NCI-H345 treated with DMSO at 0.1 percent for 48 hours (cell line): Measurements from ENCODE around the gene LIPH.
A peak's percentile ranks its signal among the peaks of the same experiment; 100 is the strongest.
"Not testable (repeated sequence)": the region's sequence is repeated elsewhere in the genome, so short reads cannot be mapped to it uniquely, and the experiment has no call there.

Experiments used
- DNase-seq: peaks from one replicate; lab custom pipeline; 2025; ENCODE audit not compliant: unreplicated experiment; lab: John Stamatoyannopoulos, UW

LIPH gene

DNA sequence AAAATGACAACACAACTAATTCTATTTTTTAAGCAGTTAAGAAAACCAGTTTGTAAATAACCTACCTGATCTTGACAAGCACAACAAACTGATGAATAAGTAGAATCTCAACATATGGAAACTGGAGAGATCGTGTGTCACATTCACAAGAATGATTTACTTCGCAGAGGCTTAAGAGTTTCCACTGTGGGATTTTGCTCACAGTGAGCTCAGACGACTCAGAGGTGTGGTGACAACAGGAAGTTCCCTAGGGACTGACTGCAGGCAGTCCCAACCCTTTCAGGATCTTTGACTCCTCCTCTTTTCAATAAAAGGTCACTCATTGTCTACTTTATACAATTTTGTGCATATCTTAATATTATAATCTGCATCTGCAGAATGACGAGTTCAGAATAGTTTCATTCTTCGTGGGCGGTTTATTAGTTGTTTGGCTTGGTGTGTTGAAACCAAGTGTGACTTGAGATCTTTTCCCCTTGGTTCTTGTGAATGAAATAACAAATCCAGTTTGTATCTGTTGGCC, at the start of gene LIPH:
Gene LIPH (minus strand): TSS at position 231 of the 520 bp plus-strand sequence. CDS start 117 bp downstream, at position 114.
- DNase-seq: no peak

GRCh38 chr3:185595526-185595925, 43.1 kb upstream of the LIPH start:
- no peak for DNase-seq

DNA sequence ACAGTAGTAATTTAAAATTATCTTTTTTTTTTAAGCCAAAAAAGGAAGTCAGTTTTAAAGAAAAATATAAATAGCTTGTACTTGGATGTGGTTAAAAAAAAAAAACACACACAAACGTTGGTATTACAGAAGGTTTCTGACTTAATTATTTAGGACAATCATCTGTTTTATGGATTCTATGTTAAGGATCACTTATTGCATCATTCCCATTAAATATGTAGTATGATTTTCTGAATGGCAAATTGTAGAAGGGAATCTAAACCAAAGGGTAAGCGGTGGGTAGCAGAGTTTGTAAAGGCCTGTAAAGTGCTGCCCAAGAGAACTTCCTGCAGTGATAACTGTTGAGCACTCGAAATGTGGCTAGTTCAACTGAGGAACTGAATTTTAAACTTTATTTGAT, 41.7 kb upstream of the LIPH start:
- no peak for DNase-seq

DNA sequence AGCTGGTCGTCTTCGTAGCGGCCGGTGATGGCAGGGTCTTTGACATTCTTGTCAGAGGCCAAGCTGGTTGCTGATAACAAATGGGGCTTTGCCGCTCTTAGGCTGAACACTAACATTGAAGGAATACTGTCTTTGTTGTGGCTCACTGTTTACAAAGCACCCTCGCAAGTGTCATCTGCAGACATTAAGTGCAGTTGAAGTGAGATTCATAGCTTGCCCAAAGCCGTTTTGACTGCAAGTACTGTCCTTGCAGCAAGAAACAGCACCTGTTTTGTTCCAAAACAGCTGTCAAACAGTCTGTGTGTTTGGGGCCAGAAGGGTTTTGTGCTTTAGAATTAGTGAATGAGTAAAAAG, 34.3 kb upstream of the LIPH start:
- no peak for DNase-seq

DNA sequence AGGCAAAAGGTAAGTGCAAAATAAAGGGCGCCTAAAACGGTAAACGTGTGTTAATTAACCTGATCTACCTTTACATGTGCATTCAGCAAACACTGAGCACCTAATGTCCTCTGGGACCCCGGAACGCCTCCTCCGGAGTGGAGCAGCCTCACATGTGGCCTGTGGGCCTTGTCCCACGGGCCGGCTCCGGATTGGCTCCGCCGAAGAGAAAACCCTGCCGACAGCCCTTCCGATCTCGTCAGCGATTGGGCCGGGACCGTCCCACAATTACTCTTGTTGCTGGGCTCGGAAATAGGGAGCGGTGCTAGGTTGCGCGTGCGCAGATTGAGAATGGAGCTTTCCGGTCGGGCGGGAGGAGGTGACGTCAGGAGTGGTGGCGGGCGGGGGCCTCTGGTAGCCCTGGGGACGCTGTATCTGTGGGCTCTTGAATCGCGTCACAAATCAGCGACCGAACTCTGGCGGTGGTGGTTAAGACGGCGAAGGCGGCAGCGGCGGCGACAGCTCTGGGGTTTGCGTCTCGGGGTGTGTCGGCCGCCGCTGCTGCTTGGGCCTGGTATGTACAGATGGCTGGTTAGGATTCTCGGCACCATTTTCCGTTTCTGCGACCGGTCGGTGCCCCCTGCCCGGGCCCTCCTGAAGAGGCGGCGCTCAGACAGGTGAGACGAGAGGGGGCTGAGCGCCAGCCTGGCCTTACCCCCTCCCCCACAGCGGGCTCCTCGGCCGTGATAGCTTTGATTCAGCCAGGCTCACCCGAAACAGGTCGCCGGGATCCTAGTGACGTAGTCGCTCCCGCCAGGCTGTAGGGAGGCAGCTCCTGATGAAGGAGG, 33.7 kb upstream of the LIPH start, which contains the start of gene SENP2:
Gene SENP2 (plus strand): TSS at position 437 of the 827 bp plus-strand sequence. CDS start 119 bp downstream, at position 556.
- DNase-seq: peak; percentile 99

GRCh38 chr3:185585518-185585858, 33.1 kb upstream of the LIPH start:
- DNase-seq: no peak

GRCh38 chr3:185584686-185585085, 32.3 kb upstream of the LIPH start:
- DNase-seq: no peak

GRCh38 chr3:185583925-185584324, 31.5 kb upstream of the LIPH start:
- DNase-seq: no peak

GRCh38 chr3:185582871-185583270, 30.5 kb upstream of the LIPH start:
- DNase-seq: no peak

GRCh38 chr3:185582236-185582635, 29.8 kb upstream of the LIPH start:
- DNase-seq: no peak

DNA sequence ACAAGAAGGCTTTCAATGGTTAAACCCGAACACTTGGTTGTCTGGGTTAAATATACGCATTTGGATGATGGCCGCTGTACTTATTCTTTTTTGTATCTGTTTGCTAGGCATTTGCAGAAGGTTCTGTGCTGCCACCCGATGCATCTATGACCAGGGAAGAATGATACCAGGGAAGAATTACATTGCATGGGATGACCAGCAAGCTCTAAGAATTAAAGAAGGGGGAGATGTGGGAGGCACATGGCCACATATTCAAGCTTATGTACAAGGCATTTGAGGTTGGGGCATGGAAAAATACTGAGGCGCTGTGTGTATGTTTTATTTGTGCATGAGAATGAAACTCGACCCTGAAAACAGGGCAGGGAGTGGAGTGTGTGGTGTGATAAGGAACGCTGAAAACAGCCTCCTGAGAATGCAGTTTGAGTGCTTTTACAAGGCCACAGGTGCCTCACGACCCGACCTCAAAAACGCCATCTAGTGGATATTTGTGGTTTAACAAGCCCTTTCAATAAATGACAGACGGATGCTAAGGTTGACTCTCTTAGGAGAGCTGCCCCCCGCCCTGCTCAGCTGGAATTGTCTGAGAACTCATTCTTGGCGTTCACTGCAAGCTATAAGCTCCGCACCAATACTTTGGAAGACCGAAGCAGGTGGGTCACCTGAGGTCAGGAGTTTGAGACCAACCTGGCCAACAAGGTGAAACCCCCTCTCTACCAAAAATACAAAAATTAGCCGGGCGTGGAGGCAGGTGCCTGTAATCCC, 22.9 kb upstream of the LIPH start:
- DNase-seq: peak; percentile 73

DNA sequence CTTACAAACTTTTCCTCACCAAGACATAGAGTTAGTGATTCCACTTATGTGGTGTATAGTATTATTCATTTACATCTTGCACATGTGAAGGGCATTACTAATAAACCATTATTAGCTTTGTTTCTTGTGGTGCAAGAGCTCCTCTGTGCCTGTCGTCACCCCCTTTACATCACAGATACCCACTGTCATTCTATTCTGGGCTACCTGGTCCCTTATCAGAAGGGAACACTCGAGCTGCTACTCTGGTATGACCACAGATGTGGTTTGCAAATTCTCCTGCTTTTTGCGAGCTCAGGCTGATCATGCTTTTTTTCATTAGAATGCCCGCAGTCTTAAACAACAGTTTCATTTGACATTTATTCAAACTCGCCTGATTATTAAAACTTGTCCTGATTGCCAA, 19.8 kb upstream of the LIPH start:
- no peak for DNase-seq

GRCh38 chr3:185561958-185562357, 9.6 kb upstream of the LIPH start:
- DNase-seq: no peak

DNA sequence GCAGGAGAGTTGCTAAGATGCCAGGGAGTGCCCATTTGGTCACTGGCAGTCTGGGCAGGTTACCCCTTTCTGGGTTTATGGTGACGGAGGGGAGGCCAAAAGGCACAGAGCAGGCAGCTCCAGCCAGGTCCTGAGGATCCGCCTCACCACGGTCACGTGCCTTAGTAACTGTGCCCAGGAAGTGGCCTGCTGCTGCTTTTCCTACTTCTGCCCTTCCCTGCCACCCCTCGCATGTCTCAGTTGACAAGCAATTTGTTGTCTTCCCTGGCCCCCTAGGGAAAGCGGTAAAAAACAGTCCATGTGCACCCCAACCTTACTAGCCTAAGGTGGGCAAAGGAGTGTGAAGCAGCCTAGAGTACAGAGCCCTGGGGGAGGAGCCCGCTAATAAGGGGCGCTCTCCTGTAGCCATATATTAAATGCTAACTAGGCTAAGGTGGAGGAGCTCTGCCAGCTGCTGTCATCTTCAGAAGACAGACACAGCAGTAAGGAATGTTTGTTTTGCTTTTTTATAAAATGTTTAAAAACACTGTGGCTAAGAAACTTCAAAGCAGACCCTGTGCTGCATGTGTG, 9.1 kb upstream of the LIPH start:
- DNase-seq: no peak

GRCh38 chr3:185560676-185561075, 8.3 kb upstream of the LIPH start:
- no peak for DNase-seq

DNA sequence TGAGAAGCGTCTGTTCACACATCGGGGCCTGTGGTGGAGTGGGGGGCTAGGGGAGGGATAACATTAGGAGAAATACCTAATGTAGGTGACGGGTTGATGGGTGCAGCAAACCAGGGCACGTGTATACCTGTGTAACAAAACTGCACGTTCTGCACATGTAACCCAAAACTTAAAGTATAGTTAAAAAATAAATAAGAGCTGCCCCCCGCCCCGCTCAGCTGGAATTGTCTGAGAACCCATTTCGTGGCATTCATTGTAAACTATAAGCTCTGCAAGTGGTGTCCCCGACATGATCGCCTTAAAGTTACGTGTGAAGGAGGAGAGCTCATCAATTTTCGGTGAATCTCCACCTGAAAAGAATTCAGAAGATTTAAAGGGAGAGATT, 7.3 kb upstream of the LIPH start:
- DNase-seq: no peak

DNA sequence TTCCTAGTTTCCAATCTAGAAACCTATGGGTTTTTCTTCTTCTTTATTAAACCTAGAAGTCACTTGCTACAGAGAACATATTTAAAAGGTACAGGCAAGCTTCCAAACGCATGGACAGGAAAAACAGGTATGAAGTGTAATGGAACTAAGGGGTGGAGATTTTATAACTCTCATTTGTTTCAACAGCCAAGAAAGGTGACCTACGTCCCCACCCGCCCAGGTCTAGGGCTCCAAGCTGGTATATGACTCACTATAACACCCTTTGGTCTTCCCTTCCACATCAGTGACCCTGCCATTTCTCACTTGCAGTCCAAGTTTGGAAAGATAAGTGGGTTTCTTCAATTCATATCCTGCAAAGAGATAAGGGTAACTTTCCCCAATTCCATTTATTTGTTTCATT, 6.0 kb upstream of the LIPH start:
- DNase-seq: no peak

DNA sequence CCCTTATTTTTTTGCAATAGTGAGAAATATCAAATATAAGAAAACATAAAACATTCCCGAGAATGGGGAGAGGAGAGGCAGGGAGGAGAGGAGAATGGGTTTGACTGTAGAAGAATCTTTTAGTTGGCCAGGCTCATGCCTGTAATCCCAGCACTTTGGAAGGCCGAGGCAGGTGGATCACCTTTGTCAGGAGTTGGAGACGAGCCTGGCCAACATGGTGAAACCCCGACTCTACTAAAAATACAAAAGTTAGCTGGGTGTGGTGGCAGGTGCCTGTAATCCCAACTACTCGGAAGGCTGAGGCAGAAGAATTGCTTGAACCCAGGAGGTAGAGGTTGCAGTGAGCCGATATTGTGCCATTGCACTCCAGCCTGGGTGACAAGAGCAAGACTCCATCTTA, 4.3 kb upstream of the LIPH start:
- DNase-seq: not testable (repeated sequence)

- DNase-seq: no peak
Measured at GRCh38 chr3:185555860-185556347, 3.5 kb upstream of the LIPH start.

DNA sequence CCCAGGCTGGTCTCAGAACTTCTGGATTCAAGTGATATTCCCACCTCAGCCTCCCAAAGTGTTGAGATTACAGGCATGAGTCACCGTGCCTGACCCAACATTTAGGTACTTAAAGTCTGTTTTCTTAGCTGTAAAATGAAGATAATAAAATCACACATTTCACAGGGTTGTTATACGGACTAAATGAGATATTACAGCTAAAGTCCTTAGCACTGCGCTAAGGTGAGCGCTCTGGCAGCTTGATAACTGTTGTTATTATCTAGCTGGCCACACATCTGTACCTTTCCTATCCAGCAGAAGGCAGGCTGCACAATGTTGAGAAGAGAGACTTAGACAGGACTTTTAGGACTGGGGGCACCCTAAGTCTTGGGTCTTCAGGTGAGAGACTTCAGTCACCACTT, 2.7 kb upstream of the LIPH start:
- no peak for DNase-seq

DNA sequence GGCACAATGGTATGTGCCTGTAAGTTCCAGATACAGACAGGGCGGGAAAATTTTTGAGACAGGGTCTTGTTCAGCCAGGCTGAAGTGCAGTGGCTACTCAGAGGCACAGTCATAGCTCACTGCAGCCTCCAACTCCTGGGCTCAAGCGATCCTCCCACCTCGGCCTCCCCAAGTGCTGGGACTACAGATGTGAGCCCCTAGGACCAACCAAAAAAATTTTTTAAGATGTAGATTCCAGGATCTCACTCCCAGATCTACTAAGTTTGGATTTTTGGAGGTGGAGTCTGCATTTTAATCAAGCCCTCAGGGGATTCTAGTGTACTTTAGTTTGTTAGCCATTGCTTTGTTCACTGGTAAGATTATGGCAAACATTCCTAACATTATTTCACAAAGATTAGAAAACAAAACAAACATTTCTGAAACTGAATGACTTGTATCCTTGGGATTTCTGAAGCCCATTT, 2.7 kb downstream of the LIPH start:
- no peak for DNase-seq

DNA sequence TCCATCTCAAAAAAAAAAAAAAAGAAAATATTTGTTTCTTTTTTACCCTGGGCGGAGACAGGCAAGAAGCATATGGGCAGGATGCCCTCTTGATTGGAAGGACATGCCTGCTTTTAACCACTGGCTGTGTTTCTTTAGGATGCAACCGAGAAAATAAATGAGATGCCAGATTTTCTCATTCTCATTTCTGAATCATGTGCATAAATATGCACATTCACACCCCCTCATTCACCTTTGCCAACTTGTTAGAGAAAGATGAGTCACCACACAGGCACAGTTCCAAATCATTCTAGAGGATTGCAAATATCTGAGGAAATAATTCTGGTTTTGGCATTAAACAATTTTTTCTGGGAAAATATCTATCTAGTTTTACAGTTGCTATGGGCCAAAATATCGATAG, 3.3 kb downstream of the LIPH start:
- DNase-seq: no peak
